ENCODE data around the gene SRP72.

GRCh38 chr4:56469489-56470210, 2.2 kb downstream of the SRP72 start:
- TF ChIP-seq CHD2 (IDR thresholded peaks at IDR 0.05; ENCODE audit: low read length, partially characterized antibody) = no peak
- no peak for TF ChIP-seq RNF2 (IDR thresholded peaks at IDR 0.05; ENCODE audit: borderline replicate concordance, low read depth)
- TF ChIP-seq KDM1A (IDR thresholded peaks at IDR 0.05; ENCODE audit: low read depth) = no peak
- TF ChIP-seq CTCF (IDR thresholded peaks at IDR 0.05) = no peak
- TF ChIP-seq POLR2A (IDR thresholded peaks at IDR 0.05; ENCODE audit: low read length) = no peak
- no peak for TF ChIP-seq HDAC2 (IDR thresholded peaks at IDR 0.05)

Measured in A549 (cell line).